Kidney tubule cell (primary cell): ENCODE measurements around the gene KCNK4.
"Not testable (repeated sequence)": the region's sequence is repeated elsewhere in the genome, so short reads cannot be mapped to it uniquely, and the experiment has no call there.

Experiments used
- DNase-seq: peaks from one replicate; pipeline ENCODE4 v3.0.0-alpha.2; 2018; ENCODE audit warnings: low spot score

The KCNK4 gene

GRCh38 chr11:64291262-64291751 lies at the start of gene KCNK4:
KCNK4 (plus strand) TSS chr11:64291302; CDS start chr11:64293019, 1,717 bp downstream.
- no peak for DNase-seq

GRCh38 chr11:64241491-64242374 lies 49.4 kb upstream of the KCNK4 start:
- peak; percentile 58 for DNase-seq

- DNase-seq, result peak; percentile 33
These were observed 47.8 kb upstream of the KCNK4 start for GRCh38 chr11:64243236-64243854.

- DNase-seq, result no peak
These were observed 47.0 kb upstream of the KCNK4 start for GRCh38 chr11:64244107-64244506.

DNA sequence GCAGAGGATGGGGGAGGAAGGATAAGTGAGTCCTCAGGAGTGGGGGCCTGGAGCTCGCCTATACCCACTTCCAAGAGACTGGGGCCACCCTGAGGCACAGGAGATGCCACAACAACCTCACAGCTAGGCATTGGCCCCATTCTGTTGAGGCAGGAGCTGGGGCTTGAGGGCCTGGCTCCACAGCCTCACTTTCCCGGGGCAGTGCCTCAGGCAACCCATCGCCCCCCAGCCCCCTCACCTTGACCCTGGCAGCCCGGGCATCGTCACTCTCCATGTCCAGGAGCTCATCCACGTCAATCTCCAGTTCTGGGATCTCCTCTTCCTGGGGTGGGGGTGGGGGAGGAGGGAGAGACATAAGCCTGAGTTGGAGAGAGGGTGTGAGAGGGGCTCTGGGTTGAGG lies 46.1 kb upstream of the KCNK4 start:
- no peak for DNase-seq

- peak; percentile 46 for DNase-seq
These were observed 45.7 kb upstream of the KCNK4 start for GRCh38 chr11:64245401-64245796.

DNA sequence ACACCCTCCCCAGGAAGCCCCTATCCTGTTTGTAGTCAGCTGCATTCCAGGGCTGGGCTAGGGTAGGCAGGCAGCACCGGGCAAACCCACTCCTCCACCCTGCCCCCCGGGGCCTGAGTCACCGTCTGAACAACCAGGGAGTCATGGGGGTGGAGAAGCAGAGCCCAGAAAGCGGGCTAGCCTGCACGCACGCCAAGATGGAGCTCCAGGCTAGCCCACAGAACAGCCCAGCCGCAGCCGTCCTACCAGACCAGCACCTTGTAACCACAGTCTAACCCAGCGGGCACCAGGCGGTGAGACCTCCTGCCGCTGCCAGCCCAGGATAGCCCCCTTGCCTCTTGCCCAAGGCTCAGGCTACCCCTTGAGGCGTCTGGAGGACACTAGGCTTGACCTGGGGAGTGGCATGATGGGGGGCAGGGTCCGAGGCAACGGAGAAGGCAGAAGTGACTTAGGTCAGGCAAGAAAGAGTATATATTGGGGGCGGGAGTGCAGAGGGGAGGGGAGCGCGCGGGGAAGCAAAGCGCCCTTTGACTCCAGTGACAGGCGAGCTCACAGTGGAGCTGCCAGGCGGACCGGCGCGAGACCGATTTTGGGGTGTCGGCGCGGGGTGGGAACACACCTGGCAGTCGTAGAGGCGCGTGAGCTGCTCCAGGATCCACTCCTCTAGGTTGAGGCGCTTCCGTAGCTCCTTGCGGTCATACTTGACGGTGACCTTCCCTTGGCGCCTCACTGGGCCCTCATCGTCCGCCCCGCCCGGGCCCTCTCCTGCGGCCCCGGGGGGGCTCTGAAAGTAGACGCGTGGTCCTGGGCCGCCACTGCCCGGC lies 45.1 kb upstream of the KCNK4 start:
- DNase-seq, result peak; percentile 96

DNA sequence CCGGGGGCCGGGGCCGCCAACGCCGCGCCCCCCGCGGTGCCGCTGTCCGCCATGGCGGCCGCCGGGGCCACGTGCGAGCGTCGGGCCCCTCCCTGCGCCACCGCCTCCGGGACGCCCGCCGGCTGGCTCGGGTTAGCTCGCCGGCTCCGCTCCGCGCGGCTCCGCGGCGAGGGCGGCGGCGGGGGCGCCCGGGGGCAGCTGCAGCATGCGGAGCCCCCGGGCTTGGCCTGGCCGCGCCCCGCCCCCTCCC lies 44.6 kb upstream of the KCNK4 start:
- not testable (repeated sequence) for DNase-seq

DNA sequence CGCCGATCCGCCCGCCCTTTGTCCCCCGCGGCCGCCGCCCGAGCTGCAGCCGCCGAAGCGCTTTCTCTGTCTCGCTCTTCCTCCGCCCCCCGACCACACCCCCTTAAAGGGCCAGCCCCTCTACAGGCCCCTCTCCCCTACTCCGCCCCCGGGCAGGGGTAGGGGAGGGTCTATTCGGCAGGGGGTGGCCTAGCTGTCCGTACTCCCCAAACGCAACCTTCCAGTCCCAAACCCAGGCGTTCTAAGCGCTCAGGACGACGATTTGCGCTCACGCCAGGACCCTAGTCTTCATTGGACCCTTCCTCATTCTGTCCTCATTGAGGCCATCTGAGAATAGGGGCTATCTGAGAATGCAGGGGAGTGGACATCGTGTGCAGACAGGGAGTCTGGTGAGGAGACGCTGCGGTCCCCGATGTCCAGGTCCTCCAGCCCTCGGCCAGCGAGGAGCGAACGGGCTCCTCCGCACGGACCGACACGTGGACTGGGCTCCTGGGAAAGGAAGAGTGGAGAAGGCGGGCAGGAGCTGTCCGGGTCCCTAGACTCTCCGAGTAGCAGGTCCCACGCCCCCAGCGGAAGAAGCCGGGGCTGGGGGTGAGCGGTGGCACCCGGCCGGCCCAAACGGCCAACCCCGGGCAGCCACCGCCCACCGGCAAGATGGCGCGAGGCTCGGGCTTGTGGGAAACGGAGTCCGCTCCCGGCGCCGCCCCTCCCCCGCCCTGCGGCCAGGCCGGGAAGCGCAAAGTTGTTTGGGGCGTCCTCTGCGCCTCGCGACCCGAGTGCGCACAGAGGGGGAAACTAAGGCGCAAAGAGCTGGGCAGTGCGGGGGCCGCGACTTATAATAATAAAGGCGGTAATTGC lies 44.0 kb upstream of the KCNK4 start, which contains the start of gene PPP1R14B:
Gene PPP1R14B, minus strand, starts transcription at position 73 of the 858 bp plus-strand sequence. CDS start 270 bp downstream, outside the sequence.
- DNase-seq, result peak; percentile 89

- no peak for DNase-seq
These were observed 43.2 kb upstream of the KCNK4 start for GRCh38 chr11:64247729-64248531.

DNA sequence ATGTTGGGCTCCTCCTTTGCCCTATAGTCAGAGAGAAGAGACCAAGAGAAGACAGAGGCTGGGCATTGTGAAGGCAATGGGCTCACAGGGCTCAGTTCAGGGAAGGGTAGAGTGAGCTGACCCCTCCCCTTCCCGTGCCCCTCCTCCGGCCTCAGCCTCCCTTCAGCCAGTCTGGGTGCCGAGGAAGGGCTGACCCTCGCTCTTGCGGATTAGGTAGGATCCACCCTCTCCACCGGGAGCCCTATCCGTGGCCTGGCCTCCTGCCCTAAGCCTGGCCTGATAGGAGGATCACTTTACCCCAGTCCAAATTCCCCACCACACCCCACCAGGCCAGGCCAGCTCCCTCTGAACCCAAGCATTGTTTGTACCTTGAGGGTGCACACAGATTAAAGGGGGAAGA lies 42.5 kb upstream of the KCNK4 start:
- DNase-seq, result no peak

DNA sequence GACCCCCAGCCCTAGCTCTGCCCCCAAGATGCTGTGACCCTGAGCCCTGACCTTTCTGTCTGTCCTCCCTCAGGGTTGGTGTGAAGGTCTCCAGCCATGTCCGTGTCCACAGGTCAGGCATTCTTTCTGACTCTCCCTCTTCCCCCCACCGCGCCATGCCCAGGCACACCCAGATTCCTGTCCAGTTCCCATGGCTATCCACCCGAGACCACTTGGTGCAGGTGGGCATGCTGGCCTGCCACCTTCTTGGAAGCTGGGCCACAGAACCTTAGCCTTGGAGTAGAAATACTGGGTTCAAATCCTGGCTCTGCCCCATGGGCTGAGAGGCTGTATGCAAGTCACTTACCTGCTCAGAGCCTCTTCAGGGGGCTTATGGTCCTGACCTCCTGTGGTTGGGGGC lies 42.1 kb upstream of the KCNK4 start:
- DNase-seq, result no peak

DNA sequence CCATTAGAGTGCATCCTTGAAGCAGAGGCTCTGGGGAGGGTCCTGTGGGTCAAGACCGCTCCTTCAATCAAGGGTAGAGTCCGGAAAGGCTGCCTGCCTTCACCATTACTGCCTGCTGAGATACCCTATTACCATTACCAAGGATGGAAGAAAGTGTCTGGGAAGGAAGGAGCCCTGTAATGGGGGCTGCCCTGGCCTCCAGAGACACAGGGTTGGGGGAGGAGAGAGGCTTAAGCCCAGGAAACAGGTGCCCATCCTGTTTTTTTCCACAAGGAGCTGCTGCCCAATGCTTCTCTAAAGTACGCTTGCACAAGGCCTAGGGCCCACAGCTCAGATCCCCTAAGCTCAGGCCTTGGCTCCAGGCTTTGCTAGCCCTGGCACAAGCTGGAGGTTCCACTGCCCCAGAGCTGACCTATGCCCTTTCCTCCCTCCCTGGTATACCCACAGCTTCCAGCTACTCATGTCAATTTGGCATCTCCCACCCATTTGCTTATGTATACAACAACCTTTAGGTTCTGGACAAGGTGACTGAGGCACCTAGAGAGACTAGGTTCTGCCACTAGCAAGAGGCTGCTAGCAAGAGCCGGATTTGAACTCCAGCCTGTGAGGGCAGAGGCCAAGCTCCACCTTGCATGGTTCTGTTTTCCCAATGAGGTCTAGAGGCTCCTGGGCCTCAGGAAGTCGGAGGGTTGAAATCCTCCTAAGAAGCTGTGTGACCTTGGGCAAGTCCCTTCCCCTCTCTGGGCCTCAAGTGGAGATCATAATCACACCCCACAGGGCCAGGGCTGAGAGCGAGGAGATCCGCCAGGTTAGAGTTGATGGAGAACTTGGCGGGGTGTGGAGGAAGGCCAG lies 41.3 kb upstream of the KCNK4 start:
- DNase-seq, result no peak

- DNase-seq, result no peak
These were observed 40.6 kb upstream of the KCNK4 start for GRCh38 chr11:64250415-64251015.

DNA sequence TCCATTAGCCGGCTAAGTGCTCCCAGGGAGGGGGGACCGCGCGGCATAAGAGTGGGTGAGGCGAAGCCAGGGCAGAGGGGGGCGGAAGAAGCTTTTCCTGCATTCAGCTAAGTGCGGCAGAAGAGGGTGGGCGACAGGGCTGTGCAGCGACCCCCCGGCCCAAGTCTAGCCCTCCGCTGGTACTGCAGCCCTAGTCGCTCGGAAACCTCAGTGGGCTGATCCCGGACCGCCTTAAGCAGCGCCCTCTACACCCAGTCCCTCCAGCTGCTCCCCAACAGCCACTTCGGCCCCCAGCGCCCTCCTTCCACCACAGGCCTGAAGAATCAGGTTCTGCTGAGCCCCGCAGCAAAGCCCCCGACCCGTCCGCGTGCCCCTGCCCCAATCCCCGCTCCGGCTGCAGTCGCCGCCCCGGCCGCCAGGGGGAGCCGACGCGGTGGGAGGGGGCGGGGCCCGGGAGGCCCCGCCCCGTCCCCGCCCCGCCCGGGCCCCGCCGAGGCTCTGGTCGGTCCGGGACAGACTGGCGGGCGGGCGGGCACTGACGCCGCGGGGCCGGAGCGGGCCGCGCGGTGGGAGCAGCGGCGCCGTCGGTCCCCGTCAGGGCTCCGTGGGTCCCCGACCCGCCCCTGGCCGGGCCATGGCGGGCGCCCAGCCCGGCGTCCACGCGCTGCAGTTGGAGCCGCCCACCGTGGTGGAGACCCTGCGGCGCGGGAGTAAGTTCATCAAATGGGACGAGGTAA lies 39.9 kb upstream of the KCNK4 start, which contains the start of gene PLCB3:
Gene PLCB3, plus strand, starts transcription at position 515 of the 737 bp plus-strand sequence. Its CDS starts 120 bp downstream, at position 635.
- peak; percentile 65 for DNase-seq

DNA sequence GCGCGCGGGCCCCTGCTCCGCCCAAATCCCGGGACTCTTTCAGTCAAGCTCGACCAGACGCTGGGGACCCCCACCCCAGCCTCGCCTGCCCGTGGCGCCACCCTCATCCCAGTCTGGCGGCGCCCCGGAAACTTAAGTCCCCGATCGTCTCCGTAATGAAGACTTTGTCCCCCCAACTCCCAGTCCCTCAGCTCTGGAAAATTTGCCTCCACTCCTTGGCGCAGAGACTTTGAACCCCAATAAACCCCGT lies 39.4 kb upstream of the KCNK4 start:
- DNase-seq, result no peak

DNA sequence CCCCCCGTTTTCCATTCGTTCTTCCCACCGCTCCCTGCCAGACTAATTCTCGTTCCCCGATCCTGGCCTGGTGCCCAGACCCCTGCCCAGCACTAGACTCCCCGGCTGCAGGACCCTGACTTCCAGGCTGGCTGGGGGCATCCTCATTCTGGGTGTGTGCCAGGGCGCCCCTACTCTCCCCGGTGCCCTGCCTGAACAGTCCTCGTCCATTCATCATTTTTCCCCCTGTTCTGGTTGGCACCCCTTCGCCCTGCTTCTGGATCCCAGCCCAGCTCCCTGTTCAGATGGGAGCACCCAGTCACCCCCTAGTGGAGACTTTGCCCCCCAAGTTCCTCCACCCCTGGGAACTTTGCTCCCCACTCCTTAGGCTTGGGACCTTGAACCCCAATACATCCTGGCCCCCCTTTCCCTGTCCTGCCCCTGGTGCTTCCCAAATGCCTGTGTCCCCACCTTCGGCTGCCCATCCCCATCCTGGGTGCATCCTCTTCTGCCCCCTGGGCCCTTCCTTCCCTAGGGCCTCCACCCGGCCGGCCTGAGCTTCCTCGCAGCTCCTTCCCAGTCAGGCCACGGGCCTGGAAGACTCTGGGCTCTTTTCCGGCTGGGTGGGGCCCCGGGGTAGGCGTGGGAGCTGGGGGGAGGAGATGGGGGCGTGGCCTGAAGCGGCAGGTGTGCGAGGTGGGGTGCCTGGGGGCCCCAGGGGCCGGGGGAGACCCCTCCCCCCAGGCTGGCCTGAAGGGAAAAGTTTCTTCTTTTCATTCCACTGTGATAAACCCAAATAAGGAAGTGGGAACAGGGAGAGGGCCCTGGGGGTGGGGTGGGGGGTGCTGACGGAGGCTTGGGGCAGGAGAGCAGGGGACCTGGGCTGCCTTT lies 38.9 kb upstream of the KCNK4 start:
- peak; percentile 75 for DNase-seq

DNA sequence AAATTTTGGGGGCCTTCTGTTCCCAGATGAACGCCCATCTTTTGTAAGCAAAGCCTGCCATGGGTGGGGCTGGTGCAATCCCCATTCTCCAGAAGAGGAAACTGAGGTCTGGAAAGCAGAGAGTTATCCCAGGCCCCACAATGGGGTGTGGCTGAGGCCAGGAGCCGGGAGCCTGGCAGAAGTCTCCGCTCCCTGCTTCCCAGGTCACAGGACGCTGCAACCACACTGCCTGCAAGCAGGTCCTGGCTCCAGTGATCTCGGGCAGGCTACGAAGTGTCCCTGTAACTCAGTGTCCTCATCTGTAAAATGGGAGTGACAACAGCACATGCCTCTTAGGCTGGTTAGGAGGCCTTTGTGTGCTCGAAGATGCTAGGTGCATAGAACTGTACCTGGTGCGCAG lies 38.1 kb upstream of the KCNK4 start:
- DNase-seq, result no peak
